ENCODE results near the gene CTDNEP1.
A peak's percentile ranks its signal among the peaks of the same experiment; 100 is the strongest.

CTDNEP1 gene

GRCh38 chr17:7216242-7217112 is 35.1 kb downstream of the CTDNEP1 start:
- TF ChIP-seq CTCF (IDR thresholded peaks at IDR 0.05; ENCODE audit: low read depth, low read length, missing control alignments), result no peak
- peak overlapping the region; percentile 63 for H3K4me3 ChIP-seq (replicated peaks; ENCODE audit: low read depth, low read length)
- DNase-seq (ENCODE audit: extremely low read depth, low read depth), result no peak

- no peak for DNase-seq (ENCODE audit: extremely low read depth, low read depth)
- no peak for TF ChIP-seq CTCF (IDR thresholded peaks at IDR 0.05; ENCODE audit: low read depth, low read length, missing control alignments)
- peak overlapping the region; percentile 63 for H3K4me3 ChIP-seq (replicated peaks; ENCODE audit: low read depth, low read length)
Measured at GRCh38 chr17:7215652-7216180, 35.8 kb downstream of the CTDNEP1 start.

DNA sequence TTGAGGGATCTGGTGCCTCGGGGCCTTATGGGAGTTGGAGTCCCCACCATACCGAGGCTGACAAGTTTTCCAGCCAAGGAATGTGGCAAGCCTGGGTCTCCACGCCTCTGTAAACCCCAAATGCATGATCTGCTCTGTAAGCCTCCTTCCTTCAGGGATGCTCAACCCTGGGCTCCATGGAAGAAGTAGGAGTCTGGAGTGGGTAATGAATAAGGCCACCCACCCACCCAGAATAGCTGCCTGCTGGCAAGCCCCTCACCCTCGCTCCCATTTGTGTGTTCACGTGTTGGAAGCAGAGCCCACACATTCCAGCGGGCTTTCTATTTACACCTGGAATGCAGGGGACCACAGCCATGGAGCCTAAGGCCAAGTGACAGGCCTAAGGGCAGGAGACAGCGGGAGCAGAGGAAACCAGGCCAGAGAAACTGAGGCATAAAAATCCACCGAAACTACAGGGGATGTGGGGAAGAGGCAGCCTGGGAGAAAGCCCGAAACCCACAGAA is 36.3 kb downstream of the CTDNEP1 start:
- peak overlapping the region; percentile 63 for H3K4me3 ChIP-seq (replicated peaks; ENCODE audit: low read depth, low read length)
- no peak for DNase-seq (ENCODE audit: extremely low read depth, low read depth)
- TF ChIP-seq CTCF (IDR thresholded peaks at IDR 0.05; ENCODE audit: low read depth, low read length, missing control alignments), result no peak

- DNase-seq (ENCODE audit: extremely low read depth, low read depth), result peak; percentile 92
- peak; percentile 61 for TF ChIP-seq CTCF (IDR thresholded peaks at IDR 0.05; ENCODE audit: low read depth, low read length, missing control alignments)
- peak overlapping the region; percentile 63 for H3K4me3 ChIP-seq (replicated peaks; ENCODE audit: low read depth, low read length)
Measured at GRCh38 chr17:7214300-7215135, 37.0 kb downstream of the CTDNEP1 start.

- H3K4me3 ChIP-seq (replicated peaks; ENCODE audit: low read depth, low read length), result peak overlapping the region; percentile 63
- DNase-seq (ENCODE audit: extremely low read depth, low read depth), result peak; percentile 57
- peak; percentile 57 for TF ChIP-seq CTCF (IDR thresholded peaks at IDR 0.05; ENCODE audit: low read depth, low read length, missing control alignments)
Measured at GRCh38 chr17:7213895-7214299, 37.6 kb downstream of the CTDNEP1 start.

DNA sequence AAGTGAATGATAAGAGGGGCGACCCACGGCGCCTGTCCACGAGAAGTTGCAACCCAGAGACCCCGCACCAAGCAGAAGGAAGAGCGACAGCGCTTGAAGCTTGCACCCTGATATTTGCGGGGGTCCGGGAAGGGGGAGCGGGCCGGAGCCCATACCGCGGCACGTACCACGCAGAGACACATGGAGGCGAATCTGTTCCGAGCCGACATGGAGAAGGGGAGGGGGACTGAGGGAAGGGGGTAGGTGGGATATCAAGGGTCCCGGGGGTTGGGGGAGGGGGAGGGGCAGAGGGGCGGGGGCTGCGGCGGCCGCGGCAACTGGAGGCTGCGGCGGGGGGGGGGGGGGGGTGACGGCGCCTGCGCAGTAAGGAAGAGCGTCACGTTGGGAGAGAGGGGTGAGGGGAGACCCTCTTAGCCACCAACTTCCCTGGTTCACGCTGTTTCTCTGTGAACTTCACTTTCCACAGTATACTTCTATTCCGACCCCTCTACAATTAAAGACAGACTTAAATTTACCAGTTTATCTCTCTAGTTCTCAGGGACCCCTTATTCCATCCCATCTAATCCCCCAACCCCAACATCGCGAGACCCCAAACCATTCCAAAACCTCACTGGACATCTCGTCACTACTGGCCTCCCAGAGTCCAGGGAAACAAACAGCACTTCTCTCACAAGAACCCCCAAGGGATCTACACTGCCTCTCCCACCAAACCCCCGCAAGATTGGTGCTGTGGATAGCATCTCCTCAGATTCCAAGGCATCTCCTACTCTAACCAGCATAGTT is 39.9 kb downstream of the CTDNEP1 start:
- H3K4me3 ChIP-seq (replicated peaks; ENCODE audit: low read depth, low read length), result no peak overlapping the region
- TF ChIP-seq CTCF (IDR thresholded peaks at IDR 0.05; ENCODE audit: low read depth, low read length, missing control alignments), result no peak
- no peak for DNase-seq (ENCODE audit: extremely low read depth, low read depth)
